PC-9 (cell line): ENCODE data around the gene XXYLT1.

Source experiments
- CTCF ChIP-seq: fragments of 200-600 bp; sonication (generic); conservative IDR thresholded peaks from 2 replicates; pipeline ENCODE4 v1.6.1; 2017; ENCODE audit warnings: mixed run types, antibody characterized with exemption, mild to moderate bottlenecking, moderate library complexity
- EZH2 ChIP-seq: fragments of 200-600 bp; sonication (generic); IDR thresholded peaks from 2 replicates; pipeline ENCODE4 v1.8.0; 2017; ENCODE audit warnings: antibody characterized with exemption, low read depth

DNA sequence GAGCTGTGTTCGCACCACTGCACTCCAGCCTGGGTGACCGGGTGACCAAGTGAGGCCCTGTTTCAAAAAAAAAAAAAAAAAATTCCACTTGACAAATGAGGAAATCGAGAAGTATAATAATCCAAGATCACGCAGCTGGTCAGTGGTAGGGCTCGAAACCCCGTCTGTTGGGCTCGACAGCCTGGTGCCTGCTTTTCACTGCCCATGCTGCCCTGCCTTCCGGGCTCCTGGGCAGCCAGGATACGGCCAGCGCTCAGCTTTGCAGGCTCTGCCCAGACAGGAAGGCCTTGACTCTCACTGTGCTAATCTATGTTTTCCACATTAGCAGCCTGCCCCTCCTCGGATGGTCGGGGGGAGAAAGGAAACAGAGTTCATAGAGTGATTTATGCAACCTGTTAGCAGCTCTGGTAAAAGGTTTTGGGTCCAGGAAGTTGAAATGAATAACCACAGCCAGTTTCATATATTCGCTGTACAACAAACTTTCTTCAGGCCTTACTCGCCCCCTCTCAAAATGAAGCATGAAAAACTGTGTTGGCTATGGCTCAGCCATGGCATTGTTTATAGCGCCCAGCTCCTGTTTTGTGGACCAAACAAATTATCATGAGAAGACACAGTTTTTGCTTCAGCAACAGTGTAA, 108.8 kb downstream of the XXYLT1 start:
- no peak for TF ChIP-seq CTCF
- no peak for TF ChIP-seq EZH2
